HG03442 (cell line): ENCODE measurements around the gene HPSE2.
"Not testable (repeated sequence)": the region's sequence is repeated elsewhere in the genome, so short reads cannot be mapped to it uniquely, and the experiment has no call there.

ENCODE experiments used
- ATAC-seq: cut with Tn5 transposase; IDR thresholded peaks from one replicate; pipeline ENCODE4 v1.9.1; 2021; ENCODE audit warnings: mild to moderate bottlenecking, moderate library complexity; ENCODE audit not compliant: unreplicated experiment

HPSE2 gene

DNA sequence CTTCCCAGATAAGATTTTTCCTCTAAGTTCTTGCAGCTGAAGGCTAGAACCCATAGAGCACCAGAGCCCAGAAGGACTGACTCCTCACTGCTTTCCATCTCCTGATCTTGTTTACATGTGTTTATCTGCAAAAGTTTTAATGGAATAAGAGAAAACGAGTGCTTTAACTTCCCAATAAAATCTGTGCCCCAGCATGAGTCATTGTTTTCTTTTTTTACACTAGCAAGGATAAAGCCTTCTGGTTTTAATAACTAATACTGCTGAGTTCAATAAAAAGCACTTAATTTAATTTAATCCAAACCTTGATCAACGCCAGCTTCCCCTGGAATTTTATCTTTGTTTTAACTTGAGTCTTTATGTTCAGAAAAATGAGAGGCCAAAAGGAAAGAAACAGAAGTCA lies 227.6 kb downstream of the HPSE2 start:
- ATAC-seq = no peak

DNA sequence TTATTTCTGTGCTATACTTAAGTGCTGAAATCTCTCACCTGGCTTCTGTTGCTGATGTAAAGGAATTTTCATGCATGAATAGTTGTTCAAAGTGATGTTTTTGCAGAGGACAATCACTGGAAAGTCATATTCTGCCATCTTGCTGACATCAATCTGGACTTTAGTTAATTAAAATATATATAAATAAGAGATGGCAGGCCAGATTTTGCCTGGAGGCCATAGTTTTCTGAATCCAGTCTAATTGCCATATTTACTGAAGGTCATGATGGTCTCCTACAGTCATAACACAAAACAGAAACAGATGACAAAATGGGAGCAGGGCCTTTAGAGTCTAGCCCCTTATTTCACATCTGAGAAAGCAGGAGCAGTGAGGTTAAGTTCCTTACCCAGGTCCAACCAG lies 228.2 kb downstream of the HPSE2 start:
- ATAC-seq = no peak

DNA sequence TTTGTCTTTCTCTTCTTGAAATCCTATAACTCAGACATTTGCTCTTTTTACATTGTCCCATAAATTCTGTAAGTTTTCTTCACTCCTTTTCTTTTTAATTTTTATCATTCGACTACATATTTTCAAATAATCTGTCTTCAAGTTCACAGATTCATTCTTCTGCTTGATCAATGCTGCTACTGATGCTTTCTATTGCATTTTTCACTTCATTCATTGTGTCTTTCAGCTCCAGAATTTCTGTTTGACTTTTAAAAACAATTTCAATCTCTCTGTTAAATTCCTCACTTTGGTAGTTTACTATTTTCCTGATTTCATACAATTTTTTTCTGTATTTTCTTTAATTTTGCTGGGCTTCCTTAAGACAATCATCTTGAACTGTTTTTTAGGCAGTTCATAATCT lies 230.4 kb downstream of the HPSE2 start:
- ATAC-seq = no peak

DNA sequence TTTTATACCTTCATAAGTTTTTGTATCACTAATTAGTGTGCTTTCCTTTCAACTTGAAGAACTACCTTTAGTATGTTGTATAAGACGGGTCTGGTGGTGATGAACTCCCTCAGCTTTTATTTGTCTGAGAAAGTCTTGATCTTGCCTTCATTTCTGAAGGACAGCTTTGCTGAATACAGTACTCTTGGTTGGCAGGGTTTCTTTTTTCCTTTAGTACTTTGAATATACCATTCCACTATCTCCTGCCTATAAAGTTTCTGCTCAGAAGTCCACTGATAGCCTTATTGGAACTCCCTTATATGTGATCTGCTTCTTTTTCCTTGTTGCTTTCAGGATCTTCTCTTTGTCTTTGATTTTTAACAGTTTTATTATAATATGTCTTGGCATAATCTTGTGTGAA lies 230.9 kb downstream of the HPSE2 start:
- no peak for ATAC-seq

DNA sequence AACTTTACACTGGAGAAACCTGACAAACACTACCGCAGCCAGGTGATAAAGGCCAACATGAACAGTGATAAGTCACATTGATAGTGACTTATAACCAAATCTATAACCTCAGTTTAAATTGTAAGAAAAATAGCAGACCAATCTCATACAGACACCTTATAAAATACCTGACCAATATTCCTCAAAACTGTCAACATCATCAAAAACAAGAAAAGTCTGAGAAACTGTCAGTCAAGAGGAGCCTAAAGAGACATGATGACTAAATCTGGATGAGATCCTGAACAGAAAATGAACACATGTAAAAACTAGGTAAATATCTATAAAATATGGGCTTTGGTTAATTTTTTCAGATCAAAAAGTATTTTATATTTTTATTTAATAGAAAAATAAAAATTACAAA lies 233.3 kb downstream of the HPSE2 start:
- ATAC-seq = no peak

DNA sequence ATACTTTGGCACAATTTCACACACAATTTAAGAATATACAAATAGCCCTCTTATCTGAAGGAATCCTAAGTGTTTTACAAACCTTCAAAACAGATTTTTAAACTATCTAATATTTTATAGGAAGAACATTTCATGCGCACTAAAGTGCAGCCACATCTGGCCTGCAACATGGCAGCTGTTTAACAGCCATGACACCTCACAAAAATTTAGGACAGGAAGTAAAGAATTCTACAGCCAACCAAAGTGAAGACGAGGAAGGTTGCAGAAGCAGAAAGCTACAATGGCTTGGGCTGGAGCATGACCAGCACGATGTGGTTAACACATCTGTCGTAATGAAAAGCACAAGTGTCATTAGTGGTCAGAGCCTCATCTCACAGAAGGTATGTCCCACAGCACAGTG lies 238.1 kb downstream of the HPSE2 start:
- ATAC-seq = no peak

DNA sequence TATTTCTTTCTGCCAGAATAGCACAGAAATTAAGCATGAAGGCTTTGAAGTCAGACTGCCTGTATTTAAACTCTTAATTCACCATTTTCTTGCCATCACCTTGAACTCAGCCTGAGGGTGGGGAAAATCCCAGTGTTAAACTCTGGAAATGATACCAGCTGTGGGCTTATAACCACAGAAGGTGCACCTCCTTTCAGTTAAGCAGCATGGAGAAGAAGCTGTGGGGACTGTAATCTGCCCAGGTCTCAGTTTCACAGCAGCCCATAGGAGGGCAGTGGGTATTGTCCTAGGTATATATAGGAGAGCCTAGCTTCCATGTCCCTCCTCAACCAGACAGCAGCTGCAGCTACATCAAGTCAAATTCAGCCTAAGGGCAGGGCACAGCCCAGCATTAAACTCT lies 241.6 kb downstream of the HPSE2 start:
- no peak for ATAC-seq

DNA sequence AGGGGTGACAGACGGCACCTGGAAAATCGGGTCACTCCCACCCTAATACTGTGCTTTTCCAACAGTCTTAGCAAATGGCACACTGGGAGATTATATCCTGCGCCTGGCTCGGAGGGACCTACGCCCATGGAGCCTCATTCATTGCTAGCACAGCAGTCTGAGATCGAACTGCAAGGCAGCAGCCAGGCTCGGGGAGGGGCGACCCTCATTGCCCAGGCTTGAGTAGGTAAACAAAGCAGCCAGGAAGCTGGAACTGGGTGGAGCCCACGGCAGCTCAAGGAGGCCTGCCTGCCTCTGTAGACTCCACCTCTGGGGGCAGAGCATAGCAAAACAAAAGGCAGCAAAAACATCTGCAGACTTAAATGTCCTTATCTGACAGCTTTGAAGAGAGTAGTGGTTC lies 251.9 kb downstream of the HPSE2 start:
- ATAC-seq = not testable (repeated sequence)

DNA sequence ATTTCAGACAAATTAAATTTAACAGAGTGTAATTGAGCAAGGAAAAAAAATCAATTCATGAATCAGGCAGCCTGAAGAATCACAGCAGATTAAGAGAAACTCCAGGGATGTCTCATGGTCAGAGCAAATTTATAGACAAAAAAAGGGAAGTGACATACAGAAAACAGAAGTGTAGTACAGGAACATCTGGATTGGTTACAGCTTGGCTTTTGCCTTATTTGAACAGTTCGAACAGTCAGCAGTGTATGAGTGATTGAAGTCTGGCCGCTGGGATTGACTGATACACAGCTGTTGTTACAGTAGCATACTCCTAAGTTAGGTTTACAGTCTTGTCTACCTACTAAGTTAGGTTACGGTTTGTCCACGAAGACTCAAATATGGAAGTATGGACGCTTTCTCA lies 255.3 kb downstream of the HPSE2 start:
- ATAC-seq = no peak

DNA sequence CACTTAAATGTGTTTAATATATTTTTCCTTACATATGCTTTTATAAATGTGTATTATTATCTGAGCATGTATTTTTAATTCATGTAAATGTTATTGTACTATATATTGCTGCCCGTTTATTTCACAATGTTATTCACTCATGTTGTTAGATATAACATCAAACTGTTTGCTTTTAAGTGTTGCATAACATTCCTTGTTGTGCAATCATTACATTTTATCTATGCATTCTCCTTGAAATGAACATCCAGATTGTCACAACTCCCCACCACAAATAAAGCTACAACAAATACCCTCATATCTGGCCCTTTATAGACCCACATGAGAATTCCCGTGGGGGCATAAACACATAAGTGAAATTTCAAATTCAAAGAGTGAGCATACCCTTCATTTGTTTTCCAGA lies 264.2 kb downstream of the HPSE2 start:
- no peak for ATAC-seq

DNA sequence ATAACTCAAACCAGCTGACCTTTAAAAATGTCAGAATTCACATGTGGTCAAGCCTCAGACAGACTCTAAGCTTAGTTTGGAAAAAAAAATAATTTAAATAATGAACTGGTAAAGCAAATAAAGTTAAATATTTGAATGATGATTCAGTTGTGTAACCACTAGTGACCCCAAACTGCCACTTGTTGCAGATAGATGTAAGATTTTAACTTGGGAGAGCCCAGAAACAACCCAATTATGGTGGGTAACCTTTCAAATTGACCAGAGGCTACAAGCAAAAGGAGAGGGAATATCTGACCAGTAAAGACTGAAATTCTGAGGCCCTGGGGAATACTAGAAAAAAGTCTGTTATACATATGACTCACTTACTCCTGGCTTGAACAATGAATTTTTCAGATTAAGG lies 268.1 kb downstream of the HPSE2 start:
- ATAC-seq = no peak

DNA sequence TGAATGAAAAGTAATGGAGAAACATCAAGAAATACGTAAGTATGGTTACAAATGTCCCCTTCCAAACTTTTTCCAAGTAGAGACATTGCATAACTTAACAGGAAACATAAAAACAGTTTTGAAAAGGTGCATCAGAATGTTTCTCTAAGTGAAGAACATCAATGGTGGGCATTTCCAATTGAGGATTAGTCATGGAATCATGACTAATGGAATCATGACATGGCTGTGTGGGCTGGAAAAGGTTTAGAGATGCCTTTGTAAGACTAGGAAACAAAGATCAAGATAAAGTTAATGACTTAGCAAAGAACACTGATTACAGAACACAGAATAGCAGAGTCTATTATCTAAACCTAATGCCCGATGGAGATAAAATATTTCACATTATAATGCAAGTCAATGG lies 272.0 kb downstream of the HPSE2 start:
- ATAC-seq = no peak

DNA sequence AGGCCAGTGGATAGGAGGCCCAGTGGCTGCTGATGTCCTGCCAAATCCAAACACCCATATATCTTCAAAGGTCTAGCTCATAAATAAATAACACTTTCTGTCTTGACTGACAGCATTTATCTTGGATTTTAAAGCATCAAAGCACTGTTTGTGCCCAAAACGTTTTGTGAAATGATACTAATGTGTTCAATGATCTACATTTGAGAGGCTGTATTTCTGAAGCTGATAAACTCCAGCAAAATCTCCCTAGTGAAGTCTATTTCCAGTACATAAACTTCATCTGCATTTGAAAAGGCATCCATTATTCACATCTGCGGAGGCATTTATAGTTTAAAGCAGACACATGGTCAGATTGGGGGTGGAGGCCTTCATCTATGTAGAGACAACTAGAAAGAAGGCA lies 276.3 kb downstream of the HPSE2 start:
- ATAC-seq = no peak

DNA sequence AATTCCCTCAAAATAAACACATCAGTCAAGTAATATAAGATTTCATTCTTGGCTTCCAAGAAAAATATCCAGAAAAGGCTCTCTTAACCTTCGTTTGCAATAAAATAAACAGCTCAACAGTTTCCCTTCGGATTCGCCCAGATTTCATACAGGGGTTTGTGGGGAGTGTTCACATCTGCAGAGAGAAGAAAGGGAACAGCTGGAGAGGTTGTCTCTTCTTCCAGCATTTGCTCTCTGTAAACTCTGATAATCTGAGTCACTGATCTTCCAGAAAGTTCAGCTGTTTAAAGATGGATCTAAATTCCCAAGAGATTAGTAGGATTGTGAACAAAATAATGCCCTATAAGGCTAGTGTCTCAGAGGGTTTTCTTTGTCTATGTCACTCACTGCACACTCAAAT lies 277.9 kb downstream of the HPSE2 start:
- no peak for ATAC-seq

DNA sequence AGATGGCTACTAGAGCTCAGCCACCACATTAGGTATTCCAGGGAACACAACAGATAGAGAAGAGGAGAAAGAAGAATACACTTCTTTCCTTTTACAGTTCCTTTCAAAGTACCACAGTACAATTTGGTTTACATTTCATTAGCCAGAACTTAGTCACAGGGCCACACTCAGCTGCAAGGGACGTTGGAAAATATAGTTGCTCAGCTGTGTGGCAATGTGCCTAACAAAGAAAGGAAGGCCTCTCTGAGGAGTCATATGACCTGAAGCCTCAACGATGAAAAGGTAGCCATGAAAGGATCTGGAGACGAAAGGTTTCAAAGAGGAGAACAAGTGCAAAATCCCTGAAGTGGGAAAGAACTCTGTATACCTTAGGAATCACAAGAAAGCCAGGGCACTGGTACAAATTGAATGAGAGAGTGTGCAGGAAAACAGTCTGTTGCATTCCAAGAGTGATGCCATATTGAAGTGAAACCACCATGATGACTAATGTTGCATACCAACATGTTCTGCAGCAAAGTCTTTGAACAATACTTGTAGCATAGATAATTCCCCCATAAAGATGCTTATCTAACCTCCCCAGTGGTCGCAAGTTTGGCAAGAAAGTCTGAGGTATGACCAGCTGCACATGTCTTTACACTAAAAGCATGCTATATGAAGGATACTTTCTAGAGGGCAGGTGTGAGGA lies 278.9 kb downstream of the HPSE2 start:
- no peak for ATAC-seq

DNA sequence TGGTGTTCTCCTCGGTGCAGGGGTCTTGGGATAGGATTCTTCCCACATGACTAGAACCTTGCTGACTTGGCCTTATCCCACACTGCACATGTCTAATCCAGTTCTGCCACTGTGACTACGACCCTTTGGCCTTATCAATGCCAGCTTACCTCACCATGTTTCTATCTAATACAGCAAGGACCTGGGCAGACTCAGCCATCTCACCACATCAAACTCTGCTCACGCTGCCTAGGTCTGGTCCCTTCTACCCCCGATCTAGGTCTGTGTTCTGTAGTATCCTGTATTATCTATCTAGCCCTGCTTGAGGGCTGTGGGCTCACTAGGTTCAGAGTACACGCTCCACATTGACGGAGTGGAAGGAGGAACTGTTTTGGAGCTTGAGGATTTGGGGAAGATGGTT lies 282.4 kb downstream of the HPSE2 start:
- no peak for ATAC-seq

DNA sequence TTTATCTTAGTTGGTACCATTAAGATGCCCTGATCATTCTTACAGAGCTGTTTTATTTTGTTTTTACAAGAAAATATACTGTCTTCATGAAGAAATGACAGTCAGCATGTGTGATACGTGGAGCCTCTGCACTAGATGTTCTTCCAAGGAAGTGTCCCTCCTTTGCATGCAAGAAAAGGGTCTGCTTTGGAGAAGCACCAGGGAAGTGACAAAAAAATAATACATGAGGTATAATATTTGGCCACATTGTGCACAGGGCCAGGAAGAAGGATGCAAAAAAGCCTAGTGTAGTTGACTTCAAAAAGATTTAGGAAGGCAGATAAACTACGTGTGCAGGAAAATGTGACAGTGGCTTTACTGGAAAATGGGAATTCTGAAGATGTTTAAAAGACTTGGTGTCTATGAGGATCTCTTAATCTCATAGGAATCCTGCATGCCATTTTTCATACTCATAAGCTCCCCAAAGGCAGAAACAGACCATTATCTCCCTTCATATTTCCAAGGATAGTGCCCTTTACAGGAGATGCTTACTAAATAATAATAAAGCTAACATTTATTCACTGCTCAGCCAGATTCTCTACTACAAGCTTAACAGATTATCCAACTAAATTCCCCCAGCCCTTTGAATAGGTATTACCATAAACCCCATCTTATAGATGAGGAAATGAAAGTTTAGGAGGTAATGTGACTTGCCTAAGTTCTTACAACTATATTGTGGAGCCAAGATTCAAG lies 284.2 kb downstream of the HPSE2 start:
- no peak for ATAC-seq

DNA sequence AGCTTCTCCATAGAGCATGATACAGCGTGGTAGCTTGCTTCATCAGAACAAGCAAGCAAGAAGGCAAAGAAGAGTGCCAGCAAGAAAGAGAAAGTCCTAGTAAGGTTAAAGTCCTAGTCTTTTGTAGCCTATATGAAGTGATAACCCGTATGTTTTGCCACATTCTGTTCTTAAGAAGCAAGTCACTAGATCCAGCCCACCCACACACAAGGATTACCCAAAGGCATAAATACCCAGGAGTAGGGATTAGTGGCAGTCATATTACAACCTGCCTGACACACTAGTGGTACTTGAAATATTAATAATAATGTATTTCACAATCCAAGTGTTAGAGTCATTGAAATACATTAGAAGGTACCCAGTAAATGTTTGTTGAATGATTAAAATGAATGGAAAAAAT lies 285.5 kb downstream of the HPSE2 start:
- ATAC-seq = no peak

DNA sequence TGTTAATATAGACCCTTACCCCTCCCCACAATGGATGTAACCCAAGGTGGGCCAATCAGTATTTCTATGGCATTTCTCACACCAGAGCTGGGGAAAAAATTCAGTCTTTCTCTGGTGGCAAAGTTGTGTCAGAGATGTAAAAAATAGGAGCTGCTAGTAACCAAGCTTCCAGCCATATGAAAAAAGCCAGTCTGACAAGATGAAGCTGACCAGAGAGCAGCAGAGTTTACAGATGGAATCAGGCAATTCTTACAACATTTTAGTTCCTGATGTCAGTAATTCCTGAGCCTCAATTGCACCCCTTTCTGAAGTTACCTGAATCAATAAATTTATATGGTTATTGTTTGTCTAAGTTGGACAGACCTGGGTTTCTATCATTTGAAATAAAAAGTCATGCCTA lies 286.3 kb downstream of the HPSE2 start:
- no peak for ATAC-seq

DNA sequence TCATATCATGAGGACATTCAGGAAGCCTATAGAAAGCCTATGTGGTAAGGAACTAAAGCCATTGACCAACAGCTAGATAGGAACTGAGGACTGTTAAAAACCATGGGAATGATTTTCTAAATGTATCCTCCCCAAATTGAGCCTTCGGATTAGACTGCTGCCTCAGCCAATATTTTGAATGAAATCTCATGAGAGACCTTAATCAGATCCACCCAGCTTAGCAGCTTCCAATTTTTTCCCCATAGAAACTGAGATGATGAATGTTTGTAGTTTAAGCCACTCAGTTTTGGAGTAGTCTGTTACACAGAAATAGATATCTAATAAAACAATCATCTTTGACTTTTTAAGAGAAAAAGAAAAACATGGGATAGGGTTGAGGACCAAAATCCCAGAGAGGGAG lies 292.0 kb downstream of the HPSE2 start:
- no peak for ATAC-seq

DNA sequence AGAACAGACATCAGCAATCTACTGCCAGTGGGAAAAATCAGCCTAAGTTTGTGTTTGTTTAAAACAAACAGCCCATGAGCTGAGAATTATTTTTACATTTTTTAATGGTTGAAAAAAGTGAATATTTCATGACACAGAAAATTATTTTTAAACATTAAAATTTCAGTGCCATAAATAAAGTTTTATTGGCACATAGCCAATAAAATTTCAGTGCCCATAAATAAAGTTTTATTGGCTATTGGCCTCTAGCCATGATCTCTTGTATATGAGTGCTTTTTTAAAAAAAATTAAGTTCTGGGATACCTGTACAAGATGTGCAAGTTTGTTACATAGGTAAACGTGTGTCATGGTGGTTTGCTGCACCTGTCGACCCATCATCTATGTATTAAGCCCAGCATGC lies 305.9 kb downstream of the HPSE2 start:
- ATAC-seq = no peak

DNA sequence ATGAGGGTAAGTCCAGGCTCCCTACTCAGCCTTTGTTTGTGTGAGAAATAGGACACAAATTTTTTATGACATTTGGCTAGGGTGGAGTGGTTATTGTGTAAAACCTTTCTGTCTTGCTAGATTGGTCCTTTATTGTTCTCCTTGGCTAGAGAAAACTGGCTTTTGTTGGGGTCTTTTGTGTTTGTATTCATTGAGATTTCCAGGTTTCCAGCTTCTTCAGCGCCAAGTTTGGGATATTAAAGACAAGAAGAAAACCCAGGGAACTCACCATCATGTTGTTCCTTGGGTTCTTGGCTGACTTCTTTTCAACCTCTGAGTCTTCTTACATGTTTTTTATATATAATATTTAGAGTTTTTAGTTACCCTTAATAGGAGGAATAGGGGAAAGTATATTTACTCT lies 310.0 kb downstream of the HPSE2 start:
- ATAC-seq = no peak

DNA sequence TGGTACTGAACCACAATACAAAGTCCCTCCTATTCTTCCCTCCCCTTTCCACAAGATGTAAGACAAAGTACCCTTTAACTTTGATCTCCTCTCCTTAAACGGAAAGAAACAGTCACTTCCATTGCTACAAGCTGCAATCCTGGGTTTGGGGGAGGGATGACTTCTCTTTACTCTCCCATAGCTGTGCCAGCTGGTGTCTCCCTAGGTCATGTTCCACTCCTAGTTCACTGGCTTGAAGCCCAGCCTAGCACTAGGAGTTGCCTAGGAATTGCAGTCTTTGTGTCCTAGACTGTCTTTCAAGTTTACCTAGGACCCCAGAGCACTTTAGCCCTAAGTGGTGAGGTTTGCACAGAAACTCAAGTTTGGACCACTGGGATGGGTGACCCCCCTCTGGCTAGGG lies 311.1 kb downstream of the HPSE2 start:
- no peak for ATAC-seq
